ENCODE results near the gene SH3RF3. TPM values are rescaled to one million over a fixed set of nuclear protein-coding genes. Genes with fewer than 3 reads are reported as not detected.

Gene SH3RF3
- polyA plus RNA-seq, 1 donor (not counting 4 experiments of a cell fraction or from before 2014, with no cell fraction given) = 0.08 TPM

DNA sequence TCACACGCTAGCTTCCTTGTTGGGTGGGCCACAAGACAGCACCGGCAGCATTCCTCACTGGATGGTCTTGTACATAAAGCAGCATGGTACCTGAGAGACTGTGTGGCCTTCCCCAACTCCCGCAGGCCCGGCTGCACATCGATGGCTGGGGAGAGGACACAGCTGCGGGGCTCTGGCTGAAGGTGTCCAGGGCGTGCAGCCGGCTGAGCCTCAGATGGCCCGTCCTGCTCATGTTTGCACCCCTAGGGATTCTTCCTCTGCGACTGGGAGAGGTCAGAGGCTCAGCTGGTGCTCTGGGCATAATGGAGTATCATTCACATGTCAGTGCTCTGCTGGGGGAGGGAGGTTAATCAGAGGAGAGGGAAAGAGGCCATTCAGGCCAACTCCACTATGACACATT is 276.9 kb downstream of the SH3RF3 start:
- Histone ChIP-seq H3K9me1 (ENCODE audit: control insufficient read depth, extremely low read depth, insufficient read depth, low read length) (no peaks in the 10 kb centered on the region), H3K79me2 (ENCODE audit: control insufficient read depth, insufficient read depth, low read length) (no peaks in the 10 kb centered on the region), H3K9me3 (ENCODE audit: control insufficient read depth, low read depth, low read length) (no peaks in the 10 kb centered on the region), H4K20me1 (ENCODE audit: control insufficient read depth, extremely low read depth, insufficient read depth, low read length) (no peaks in the 10 kb centered on the region), H3K36me3 (ENCODE audit: control insufficient read depth in 2 of 2, extremely low read depth in 1 of 2, insufficient read depth in 2 of 2, low read length in 2 of 2) (no peaks in the 10 kb centered on the region), H2AFZ (ENCODE audit: control insufficient read depth, low read length) (no peak overlapping the region), H3K4me2 (ENCODE audit: control insufficient read depth, extremely low read depth, insufficient read depth, low read depth, low read length) (peak overlapping the region; percentile 43), H3K27ac (ENCODE audit: control insufficient read depth, insufficient read depth, low read length) (peak overlapping the region; percentile 15), H3K27me3 (ENCODE audit: control insufficient read depth, extremely low read depth, insufficient read depth, low read length) (peaks cover 14% of the 10 kb centered on the region), H3K4me3 (ENCODE audit: control insufficient read depth in 2 of 3, extremely low read depth in 1 of 3, insufficient read depth in 2 of 3, low read depth in 1 of 3, low read length in 3 of 3) (no peak overlapping the region), H3K4me1 (ENCODE audit: control insufficient read depth, extremely low read depth, insufficient read depth, low read length) (peaks cover 42% of the 10 kb centered on the region), H3K9ac (ENCODE audit: control insufficient read depth, extremely low read depth, insufficient read depth, low read length) (no peak overlapping the region)
- DNase-seq (ENCODE audit: low read depth, low spot score) (no peak), FAIRE-seq (no peak)
- dilution Hi-C loops (cut with MboI; ENCODE audit: extremely low pct_ligation_motif_present, low sequenced_read_pairs) = no loop called here
- TF ChIP-seq, protein P1, sequence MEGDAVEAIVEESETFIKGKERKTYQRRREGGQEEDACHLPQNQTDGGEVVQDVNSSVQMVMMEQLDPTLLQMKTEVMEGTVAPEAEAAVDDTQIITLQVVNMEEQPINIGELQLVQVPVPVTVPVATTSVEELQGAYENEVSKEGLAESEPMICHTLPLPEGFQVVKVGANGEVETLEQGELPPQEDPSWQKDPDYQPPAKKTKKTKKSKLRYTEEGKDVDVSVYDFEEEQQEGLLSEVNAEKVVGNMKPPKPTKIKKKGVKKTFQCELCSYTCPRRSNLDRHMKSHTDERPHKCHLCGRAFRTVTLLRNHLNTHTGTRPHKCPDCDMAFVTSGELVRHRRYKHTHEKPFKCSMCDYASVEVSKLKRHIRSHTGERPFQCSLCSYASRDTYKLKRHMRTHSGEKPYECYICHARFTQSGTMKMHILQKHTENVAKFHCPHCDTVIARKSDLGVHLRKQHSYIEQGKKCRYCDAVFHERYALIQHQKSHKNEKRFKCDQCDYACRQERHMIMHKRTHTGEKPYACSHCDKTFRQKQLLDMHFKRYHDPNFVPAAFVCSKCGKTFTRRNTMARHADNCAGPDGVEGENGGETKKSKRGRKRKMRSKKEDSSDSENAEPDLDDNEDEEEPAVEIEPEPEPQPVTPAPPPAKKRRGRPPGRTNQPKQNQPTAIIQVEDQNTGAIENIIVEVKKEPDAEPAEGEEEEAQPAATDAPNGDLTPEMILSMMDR (optimal IDR thresholded peaks at IDR 0.05 in 1 of 3, IDR thresholded peaks at IDR 0.05 in 1 of 3, conservative IDR thresholded peaks at IDR 0.05 in 1 of 3; ENCODE audit: extremely low read depth in 1 of 3, insufficient read depth in 2 of 3, low read length in 3 of 3) = no peak
- TF ChIP-seq EZH2 (IDR thresholded peaks at IDR 0.05; ENCODE audit: low read length) = no peak

DNA sequence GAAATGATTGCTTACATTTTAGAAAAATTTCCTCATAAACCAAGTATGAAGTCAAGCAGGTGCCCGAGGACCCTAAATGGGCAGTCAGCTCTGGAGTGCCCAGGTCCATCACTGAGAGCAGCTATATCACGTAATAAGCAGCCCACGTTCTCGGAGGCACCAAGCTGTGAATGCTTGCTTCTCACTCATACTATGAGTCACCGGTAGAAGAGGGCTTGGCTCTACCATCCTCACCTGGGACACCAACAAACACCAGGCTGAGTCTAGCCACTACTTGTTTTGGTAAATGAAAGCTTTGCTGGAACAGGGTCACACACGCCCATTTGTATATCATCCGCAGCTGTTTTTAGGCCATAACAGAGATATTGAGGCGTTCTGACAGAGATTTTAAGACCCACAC is 277.3 kb downstream of the SH3RF3 start:
- H3K4me3 ChIP-seq (ENCODE audit: control insufficient read depth in 2 of 3, extremely low read depth in 1 of 3, insufficient read depth in 2 of 3, low read depth in 1 of 3, low read length in 3 of 3) = no peak overlapping the region
- H4K20me1 ChIP-seq (ENCODE audit: control insufficient read depth, extremely low read depth, insufficient read depth, low read length) = no peaks in the 10 kb centered on the region
- H3K4me2 ChIP-seq (ENCODE audit: control insufficient read depth, extremely low read depth, insufficient read depth, low read depth, low read length) = peak overlapping the region; percentile 43
- no peak overlapping the region for H2AFZ ChIP-seq (ENCODE audit: control insufficient read depth, low read length)
- TF ChIP-seq, protein P1 (optimal IDR thresholded peaks at IDR 0.05 in 1 of 3, IDR thresholded peaks at IDR 0.05 in 1 of 3, conservative IDR thresholded peaks at IDR 0.05 in 1 of 3; ENCODE audit: extremely low read depth in 1 of 3, insufficient read depth in 2 of 3, low read length in 3 of 3) = no peak
- TF ChIP-seq EZH2 (IDR thresholded peaks at IDR 0.05; ENCODE audit: low read length) = no peak
- FAIRE-seq (peak; percentile 98), DNase-seq (ENCODE audit: low read depth, low spot score) (peak; percentile 88)
- H3K27ac ChIP-seq (ENCODE audit: control insufficient read depth, insufficient read depth, low read length) = peak overlapping the region; percentile 15
- no peaks in the 10 kb centered on the region for H3K9me1 ChIP-seq (ENCODE audit: control insufficient read depth, extremely low read depth, insufficient read depth, low read length)
- H3K9ac ChIP-seq (ENCODE audit: control insufficient read depth, extremely low read depth, insufficient read depth, low read length) = no peak overlapping the region
- dilution Hi-C loops (cut with MboI; ENCODE audit: extremely low pct_ligation_motif_present, low sequenced_read_pairs) = no loop called here
- H3K9me3 ChIP-seq (ENCODE audit: control insufficient read depth, low read depth, low read length) = no peaks in the 10 kb centered on the region
- H3K4me1 ChIP-seq (ENCODE audit: control insufficient read depth, extremely low read depth, insufficient read depth, low read length) = peaks cover 42% of the 10 kb centered on the region
- peaks cover 14% of the 10 kb centered on the region for H3K27me3 ChIP-seq (ENCODE audit: control insufficient read depth, extremely low read depth, insufficient read depth, low read length)
- H3K79me2 ChIP-seq (ENCODE audit: control insufficient read depth, insufficient read depth, low read length) = no peaks in the 10 kb centered on the region
- H3K36me3 ChIP-seq (ENCODE audit: control insufficient read depth in 2 of 2, extremely low read depth in 1 of 2, insufficient read depth in 2 of 2, low read length in 2 of 2) = no peaks in the 10 kb centered on the region

Measured in keratinocyte (primary cell).